Measurements from ENCODE around the gene CIT. TPM values are rescaled to one million over a fixed set of nuclear protein-coding genes. Genes with fewer than 3 reads are reported as not detected.

CIT gene
- 1 to 10 TPM; 1.9 to 4.5 (median 2.1) TPM for total RNA-seq
- 1.9 TPM for total RNA-seq (2013)
- total RNA-seq, result 0.38 to 13.4 (median 3.3) reads per million in 29 experiments

- 1% methylated on average over 44 of the region's 56 CpGs for WGBS (ENCODE audit: insufficient coverage)
- Histone ChIP-seq H3K4me3 (ENCODE audit: control insufficient read depth in 1 of 2, extremely low read depth in 1 of 2, low read length in 1 of 2) (peak within 1 kb of the TSS; percentile 80 to 89), H3K27me3 (replicated peaks in 1 of 2; ENCODE audit: control insufficient read depth in 2 of 2, extremely low read depth in 1 of 2, insufficient read depth in 2 of 2, low read length in 1 of 2) (no peaks in the 10 kb centered on the region), H3K36me3 (ENCODE audit: control insufficient read depth in 2 of 2, extremely low read depth in 1 of 2, insufficient read depth in 1 of 2, low read length in 1 of 2) (no peaks in the 10 kb centered on the region), H3K9me3 (no peaks in the 10 kb centered on the region), H3K4me1 (ENCODE audit: control insufficient read depth in 1 of 2, extremely low read depth in 1 of 2, insufficient read depth in 2 of 2, low read length in 2 of 2) (peaks cover 10 to 12% of the 10 kb centered on the region in 2 experiments), H3K27ac (ENCODE audit: low read length) (no peak within 1 kb of the TSS)
- ChIA-PET POLR2A (no interaction called here), CTCF (interaction anchor here (0.6 to 1.4 kb wide), 2 partner anchors 210 to 1856 kb away, joined by 4 to 5 read pairs; no protein-coding TSS in a partner anchor)
- H3K27ac Mint-ChIP-seq, result peak within 1 kb of the TSS in 1 of 2 donors; percentile 39
- H3K4me1 Mint-ChIP-seq, result peaks cover 14 to 16% (median 15%) of the 10 kb centered on the region in 3 donors
- no peaks in the 10 kb centered on the region for H3K36me3 Mint-ChIP-seq
- peak; percentile 99 to 100 (median 100) for ATAC-seq (replicated peaks in 1 of 4)
- peaks cover 0 to 4% of the 10 kb centered on the region in 2 donors for H3K27me3 Mint-ChIP-seq
- H3K4me3 Mint-ChIP-seq, result peak within 1 kb of the TSS; percentile 79 to 87 (median 82)
- DNase-seq, result peak; percentile 67 to 92 (median 78)
- no peaks in the 10 kb centered on the region for H3K9me3 Mint-ChIP-seq
These were observed at the start of gene CIT for GRCh38 chr12:119876761-119877638. CIT (minus strand) TSS chr12:119877320; CDS start chr12:119876168, 1,152 bp downstream.

- H3K27ac ChIP-seq (ENCODE audit: low read length), result no peak overlapping the region
- peaks cover 3 to 7% of the 10 kb centered on the region in 2 experiments for H3K27me3 ChIP-seq (replicated peaks in 1 of 2; ENCODE audit: control insufficient read depth in 2 of 2, extremely low read depth in 1 of 2, insufficient read depth in 2 of 2, low read length in 1 of 2)
- no peak overlapping the region for H3K4me3 Mint-ChIP-seq
- ATAC-seq (replicated peaks in 1 of 4) (no peak), DNase-seq (no peak)
- peaks cover 3 to 10% of the 10 kb centered on the region in 2 donors for H3K27me3 Mint-ChIP-seq
- no peaks in the 10 kb centered on the region for H3K4me1 ChIP-seq (ENCODE audit: control insufficient read depth in 1 of 2, extremely low read depth in 1 of 2, insufficient read depth in 2 of 2, low read length in 2 of 2)
- ChIA-PET POLR2A (no interaction called here), CTCF (no interaction called here)
- no peaks in the 10 kb centered on the region for H3K9me3 ChIP-seq
- H3K36me3 ChIP-seq (ENCODE audit: control insufficient read depth in 2 of 2, extremely low read depth in 1 of 2, insufficient read depth in 1 of 2, low read length in 1 of 2), result no peaks in the 10 kb centered on the region
- no peak overlapping the region for H3K27ac Mint-ChIP-seq
- no peaks in the 10 kb centered on the region for H3K36me3 Mint-ChIP-seq
- H3K4me3 ChIP-seq (ENCODE audit: control insufficient read depth in 1 of 2, extremely low read depth in 1 of 2, low read length in 1 of 2), result no peak overlapping the region
- no peaks in the 10 kb centered on the region for H3K4me1 Mint-ChIP-seq
- no peaks in the 10 kb centered on the region for H3K9me3 Mint-ChIP-seq
These were observed 48.1 kb upstream of the CIT start for GRCh38 chr12:119925269-119925668.

- CTCF ChIA-PET, result no interaction called here
- POLR2A ChIA-PET, result no interaction called here
These were observed 42.9 kb upstream of the CIT start for GRCh38 chr12:119920064-119920463.

GRCh38 chr12:119915894-119916510 is 38.9 kb upstream of the CIT start:
- Mint-ChIP-seq H3K4me3 (no peak overlapping the region), H3K9me3 (no peaks in the 10 kb centered on the region), H3K4me1 (no peaks in the 10 kb centered on the region), H3K27ac (no peak overlapping the region), H3K36me3 (no peaks in the 10 kb centered on the region), H3K27me3 (peaks cover 0 to 4% of the 10 kb centered on the region in 2 donors)
- Histone ChIP-seq H3K36me3 (ENCODE audit: control insufficient read depth in 2 of 2, extremely low read depth in 1 of 2, insufficient read depth in 1 of 2, low read length in 1 of 2) (no peaks in the 10 kb centered on the region), H3K4me1 (ENCODE audit: control insufficient read depth in 1 of 2, extremely low read depth in 1 of 2, insufficient read depth in 2 of 2, low read length in 2 of 2) (no peaks in the 10 kb centered on the region), H3K4me3 (ENCODE audit: control insufficient read depth in 1 of 2, extremely low read depth in 1 of 2, low read length in 1 of 2) (no peak overlapping the region), H3K27ac (ENCODE audit: low read length) (no peak overlapping the region), H3K27me3 (replicated peaks in 1 of 2; ENCODE audit: control insufficient read depth in 2 of 2, extremely low read depth in 1 of 2, insufficient read depth in 2 of 2, low read length in 1 of 2) (peaks cover 0 to 2% of the 10 kb centered on the region in 2 experiments), H3K9me3 (no peaks in the 10 kb centered on the region)
- WGBS (ENCODE audit: insufficient coverage), result 83% methylated on average over 2 of the region's 13 CpGs
- ChIA-PET CTCF (no interaction called here), POLR2A (no interaction called here)
- no peak for DNase-seq
- ATAC-seq (replicated peaks in 1 of 4), result no peak

More at GRCh38 chr12:119920064-119920463, 42.9 kb upstream of the CIT start:
- Mint-ChIP-seq H3K4me3 (no peak overlapping the region), H3K27me3 (peaks cover 3 to 7% of the 10 kb centered on the region in 2 donors), H3K9me3 (no peaks in the 10 kb centered on the region), H3K27ac (no peak overlapping the region), H3K36me3 (no peaks in the 10 kb centered on the region), H3K4me1 (no peaks in the 10 kb centered on the region)
- H3K36me3 ChIP-seq (ENCODE audit: control insufficient read depth in 2 of 2, extremely low read depth in 1 of 2, insufficient read depth in 1 of 2, low read length in 1 of 2), result no peaks in the 10 kb centered on the region
- H3K4me3 ChIP-seq (ENCODE audit: control insufficient read depth in 1 of 2, extremely low read depth in 1 of 2, low read length in 1 of 2), result no peak overlapping the region
- no peak overlapping the region for H3K27ac ChIP-seq (ENCODE audit: low read length)
- ATAC-seq (replicated peaks in 1 of 4), result no peak
- no peak for DNase-seq
- WGBS (ENCODE audit: insufficient coverage), result 71% methylated on average over 2 of the region's 6 CpGs
- H3K4me1 ChIP-seq (ENCODE audit: control insufficient read depth in 1 of 2, extremely low read depth in 1 of 2, insufficient read depth in 2 of 2, low read length in 2 of 2), result no peaks in the 10 kb centered on the region
- H3K27me3 ChIP-seq (replicated peaks in 1 of 2; ENCODE audit: control insufficient read depth in 2 of 2, extremely low read depth in 1 of 2, insufficient read depth in 2 of 2, low read length in 1 of 2), result peaks cover 3 to 5% of the 10 kb centered on the region in 2 experiments
- H3K9me3 ChIP-seq, result no peaks in the 10 kb centered on the region

DNA sequence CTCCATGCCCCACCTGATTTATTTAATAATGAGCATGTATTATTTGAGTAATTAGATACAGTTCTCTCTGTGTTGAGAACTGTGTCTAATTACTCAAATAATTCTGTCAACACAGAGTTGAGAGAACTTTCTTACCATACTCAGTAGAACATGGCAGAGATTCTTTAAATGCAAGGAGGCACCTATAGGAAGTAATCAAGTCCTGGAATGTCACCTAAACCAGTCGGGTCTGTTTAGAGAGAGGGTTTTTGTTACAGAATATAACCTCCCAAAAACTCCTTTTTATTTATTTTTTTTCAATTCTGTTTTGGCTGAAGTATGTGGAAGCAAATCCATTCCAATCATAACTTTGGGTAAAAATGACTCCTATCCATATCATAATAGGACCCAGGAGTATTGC is 37.5 kb upstream of the CIT start:
- Mint-ChIP-seq H3K9me3 (no peaks in the 10 kb centered on the region), H3K4me1 (no peaks in the 10 kb centered on the region), H3K27me3 (peaks cover 1 to 3% of the 10 kb centered on the region in 2 donors), H3K36me3 (no peaks in the 10 kb centered on the region), H3K27ac (no peak overlapping the region), H3K4me3 (no peak overlapping the region)
- Histone ChIP-seq H3K27ac (ENCODE audit: low read length) (no peak overlapping the region), H3K4me3 (ENCODE audit: control insufficient read depth in 1 of 2, extremely low read depth in 1 of 2, low read length in 1 of 2) (no peak overlapping the region), H3K36me3 (ENCODE audit: control insufficient read depth in 2 of 2, extremely low read depth in 1 of 2, insufficient read depth in 1 of 2, low read length in 1 of 2) (no peaks in the 10 kb centered on the region), H3K9me3 (no peaks in the 10 kb centered on the region), H3K4me1 (ENCODE audit: control insufficient read depth in 1 of 2, extremely low read depth in 1 of 2, insufficient read depth in 2 of 2, low read length in 2 of 2) (no peaks in the 10 kb centered on the region), H3K27me3 (replicated peaks in 1 of 2; ENCODE audit: control insufficient read depth in 2 of 2, extremely low read depth in 1 of 2, insufficient read depth in 2 of 2, low read length in 1 of 2) (peaks cover 0 to 2% of the 10 kb centered on the region in 2 experiments)
- DNase-seq, result no peak
- ChIA-PET POLR2A (no interaction called here), CTCF (no interaction called here)
- no CpG with 5 or more reads among the region's 1 CpG for WGBS (ENCODE audit: insufficient coverage)
- ATAC-seq (replicated peaks in 1 of 4), result no peak

DNA sequence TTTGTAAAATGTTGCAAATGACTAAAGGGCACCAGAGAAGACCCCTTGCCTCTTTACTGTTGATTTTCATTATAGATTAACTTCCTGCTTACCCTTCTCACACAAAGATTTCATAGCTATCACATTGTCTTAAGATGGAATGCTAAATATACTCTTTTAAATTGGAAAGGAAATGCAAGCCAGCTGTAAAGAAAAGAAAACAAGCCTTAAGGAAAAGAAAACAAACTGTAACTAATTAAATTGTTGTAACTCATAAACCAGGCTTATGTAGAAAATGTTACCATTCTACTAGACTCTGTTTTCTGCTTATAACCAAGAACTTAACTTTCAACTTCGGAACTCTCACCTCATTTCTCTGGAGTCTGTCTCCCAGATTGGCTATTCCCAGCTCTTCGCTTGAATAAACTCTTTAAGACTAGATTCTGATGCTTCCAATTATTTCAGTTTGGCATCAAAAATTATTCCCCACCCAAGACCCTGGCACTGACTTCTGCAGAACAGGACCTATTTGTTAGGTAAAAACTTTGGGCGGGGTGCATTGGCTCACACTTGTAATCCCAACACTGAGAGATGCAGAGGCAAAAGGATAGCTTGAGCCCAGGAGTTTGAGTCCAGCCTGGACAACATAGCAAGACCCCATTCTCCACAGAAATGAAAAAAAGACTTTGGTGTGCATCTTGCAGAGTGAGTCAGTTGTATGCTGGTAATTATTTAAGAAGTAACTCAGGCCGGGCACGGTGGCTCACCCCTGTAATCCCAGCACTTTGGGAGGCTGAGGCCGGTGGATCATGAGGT is 36.6 kb upstream of the CIT start:
- H3K27me3 Mint-ChIP-seq, result peaks cover 1 to 3% of the 10 kb centered on the region in 2 donors
- Histone ChIP-seq H3K4me3 (ENCODE audit: control insufficient read depth in 1 of 2, extremely low read depth in 1 of 2, low read length in 1 of 2) (no peak overlapping the region), H3K9me3 (no peaks in the 10 kb centered on the region), H3K4me1 (ENCODE audit: control insufficient read depth in 1 of 2, extremely low read depth in 1 of 2, insufficient read depth in 2 of 2, low read length in 2 of 2) (no peaks in the 10 kb centered on the region), H3K27ac (ENCODE audit: low read length) (no peak overlapping the region), H3K27me3 (replicated peaks in 1 of 2; ENCODE audit: control insufficient read depth in 2 of 2, extremely low read depth in 1 of 2, insufficient read depth in 2 of 2, low read length in 1 of 2) (peaks cover 0 to 2% of the 10 kb centered on the region in 2 experiments), H3K36me3 (ENCODE audit: control insufficient read depth in 2 of 2, extremely low read depth in 1 of 2, insufficient read depth in 1 of 2, low read length in 1 of 2) (no peaks in the 10 kb centered on the region)
- no peaks in the 10 kb centered on the region for H3K36me3 Mint-ChIP-seq
- no peak overlapping the region for H3K4me3 Mint-ChIP-seq
- no peaks in the 10 kb centered on the region for H3K4me1 Mint-ChIP-seq
- no peaks in the 10 kb centered on the region for H3K9me3 Mint-ChIP-seq
- ATAC-seq (replicated peaks in 1 of 4), result no peak
- H3K27ac Mint-ChIP-seq, result no peak overlapping the region
- POLR2A ChIA-PET, result no interaction called here
- 98% methylated on average over 4 of the region's 6 CpGs for WGBS (ENCODE audit: insufficient coverage)
- CTCF ChIA-PET, result interaction anchor here in 1 of 2 donors (0.5 to 1.3 kb wide), 2 partner anchors 14 to 56 kb away, joined by 3 to 5 read pairs; no protein-coding TSS in a partner anchor
- DNase-seq, result no peak
